ENCODE data around the gene PTPRD. TPM values are rescaled to one million over a fixed set of nuclear protein-coding genes. Genes with fewer than 3 reads are reported as not detected.
A peak's percentile ranks its signal among the peaks of the same experiment; 100 is the strongest.

Gene PTPRD
- total RNA-seq, 1 experiment from 2014 or later = 32.5 TPM

GRCh38 chr9:8917956-8918739, 1694.7 kb downstream of the PTPRD start:
- no peak for TF ChIP-seq CTCF (conservative IDR thresholded peaks at IDR 0.05)
- no peak for DNase-seq
- Mint-ChIP-seq H3K36me3 (ENCODE audit: insufficient read depth in 1 of 3, low read depth in 3 of 3) (no peaks in the 10 kb centered on the region), H3K27me3 (ENCODE audit: low read depth) (no peaks in the 10 kb centered on the region), H3K4me1 (no peaks in the 10 kb centered on the region), H3K4me3 (no peak overlapping the region), H3K27ac (peak overlapping the region in 1 of 3 experiments; percentile 52; a peak in 1 of 7 replicates), H3K9me3 (no peaks in the 10 kb centered on the region)
- no peaks in the 10 kb centered on the region for H3K79me2 ChIP-seq (ENCODE audit: insufficient read depth, low read length)
- H3K9me3 ChIP-seq (ENCODE audit: control insufficient read depth, low read depth, low read length) = no peaks in the 10 kb centered on the region
- H3K56ac ChIP-seq (ENCODE audit: insufficient read length, low read depth, low read length) = no peak overlapping the region
- H3K14ac ChIP-seq (ENCODE audit: insufficient read depth, low read length) = no peak overlapping the region
- no peaks in the 10 kb centered on the region for H3K79me1 ChIP-seq (ENCODE audit: insufficient read depth, low read depth, low read length, poor library complexity, severe bottlenecking)
- no peak overlapping the region for H2BK20ac ChIP-seq (ENCODE audit: low read depth, low read length, poor library complexity, severe bottlenecking)
- H2BK15ac ChIP-seq (ENCODE audit: low read depth, low read length) = no peak overlapping the region
- H3K23ac ChIP-seq (ENCODE audit: insufficient read length, low read depth, low read length) = no peak overlapping the region
- no peaks in the 10 kb centered on the region for H4K20me1 ChIP-seq (ENCODE audit: control insufficient read depth, insufficient read depth, insufficient read length)
- H3K27me3 ChIP-seq (ENCODE audit: insufficient read depth, low read length) = no peaks in the 10 kb centered on the region
- no peaks in the 10 kb centered on the region for H3K23me2 ChIP-seq (ENCODE audit: insufficient read length, low read depth, low read length, poor library complexity, severe bottlenecking)
- H2BK5ac ChIP-seq (ENCODE audit: insufficient read length, low read length) = no peak overlapping the region
- H2AFZ ChIP-seq (ENCODE audit: low read length) = peak overlapping the region; percentile 48
- no peak overlapping the region for H4K91ac ChIP-seq (ENCODE audit: insufficient read length, low read depth, low read length)
- no CpG with 5 or more reads among the region's 7 CpGs for WGBS (ENCODE audit: extremely low coverage, insufficient read length, low lambda C conversion rate)
- H2BK12ac ChIP-seq (ENCODE audit: insufficient read length, low read depth, low read length) = no peak overlapping the region
- H3K4me2 ChIP-seq (ENCODE audit: insufficient read depth, insufficient read length, low read length) = no peak overlapping the region
- no peak overlapping the region for H3K27ac ChIP-seq (ENCODE audit: insufficient read length, low read depth, low read length)
- H3K4ac ChIP-seq (ENCODE audit: low read depth, low read length) = no peak overlapping the region
- H2AK5ac ChIP-seq (ENCODE audit: insufficient read length, low read length) = no peak overlapping the region
- no peaks in the 10 kb centered on the region for H3K4me1 ChIP-seq (ENCODE audit: insufficient read depth, low read length)
- H4K8ac ChIP-seq (replicated peaks; ENCODE audit: insufficient read length, low read depth, low read length) = no peak overlapping the region
- no peak overlapping the region for H3T11ph ChIP-seq (ENCODE audit: low read length)
- no peak overlapping the region for H2BK120ac ChIP-seq (ENCODE audit: low read depth, low read length, poor library complexity, severe bottlenecking)
- H3K9ac ChIP-seq (ENCODE audit: extremely low read depth, insufficient read length, low read length) = no peak overlapping the region
- H4K5ac ChIP-seq (ENCODE audit: insufficient read length, low read depth, low read length) = no peak overlapping the region
- H3K18ac ChIP-seq (ENCODE audit: insufficient read length, low read depth, low read length) = no peak overlapping the region

Measured in H9 (cell line).